ENCODE results near the gene SMIM36. TPM values are rescaled to one million over a fixed set of nuclear protein-coding genes. Genes with fewer than 3 reads are reported as not detected.

Gene SMIM36
- polyA plus RNA-seq, 3 donors: not detected

GRCh38 chr17:55441544-55441943 lies 69.7 kb downstream of the SMIM36 start:
- Mint-ChIP-seq H3K4me3 (no peak overlapping the region), H3K27ac (no peak overlapping the region), H3K4me1 (peaks cover 23% of the 10 kb centered on the region), H3K27me3 (ENCODE audit: low read depth in 3 of 3) (peaks cover 2 to 6% (median 2%) of the 10 kb centered on the region in 3 donors), H3K36me3 (no peaks in the 10 kb centered on the region), H3K9me3 (peaks cover 0 to 3% (median 0%) of the 10 kb centered on the region in 7 donors)
- no peaks in the 10 kb centered on the region for H3K27me3 ChIP-seq (ENCODE audit: control insufficient read depth in 2 of 2, insufficient read depth in 2 of 2, low read length in 2 of 2)
- H3K79me2 ChIP-seq (ENCODE audit: insufficient read depth, low read length): no peaks in the 10 kb centered on the region
- WGBS (ENCODE audit: insufficient coverage): 80% methylated on average over 2 of the region's 2 CpGs
- H3K9ac ChIP-seq (ENCODE audit: insufficient read depth, low read length, poor library complexity, severe bottlenecking): no peak overlapping the region
- H2AFZ ChIP-seq (ENCODE audit: insufficient read depth, low read depth, low read length, poor library complexity, severe bottlenecking): no peak overlapping the region
- no peak for DNase-seq
- H3K9me3 ChIP-seq (replicated peaks in 1 of 2; ENCODE audit: control insufficient read depth in 1 of 2, insufficient read depth in 1 of 2, low read length in 2 of 2): no peaks in the 10 kb centered on the region
- no peak overlapping the region for H3K27ac ChIP-seq (ENCODE audit: low read depth in 1 of 2, low read length in 2 of 2)
- no peak for TF ChIP-seq CTCF (IDR thresholded peaks at IDR 0.05)
- no peak overlapping the region for H3K4me3 ChIP-seq (replicated peaks in 1 of 3; ENCODE audit: low read depth in 2 of 3, low read length in 3 of 3)
- H3K4me1 ChIP-seq (ENCODE audit: control insufficient read depth in 1 of 2, insufficient read depth in 2 of 2, low read length in 2 of 2): peaks cover 16 to 18% of the 10 kb centered on the region in 2 donors
- H4K20me1 ChIP-seq (ENCODE audit: insufficient read depth, low read length): no peaks in the 10 kb centered on the region
- intact Hi-C loops (cut with micrococcal nuclease): no loop called here
- no peak overlapping the region for H3K4me2 ChIP-seq (replicated peaks; ENCODE audit: extremely low read depth, low read length, poor library complexity, severe bottlenecking)
- H3K36me3 ChIP-seq (replicated peaks in 1 of 2; ENCODE audit: control insufficient read depth in 1 of 2, insufficient read depth in 2 of 2, low read length in 2 of 2): no peaks in the 10 kb centered on the region

- H3K9ac ChIP-seq (ENCODE audit: insufficient read depth, low read length, poor library complexity, severe bottlenecking): no peak overlapping the region
- no peaks in the 10 kb centered on the region for H3K79me2 ChIP-seq (ENCODE audit: insufficient read depth, low read length)
- no peak for DNase-seq
- no peaks in the 10 kb centered on the region for H3K36me3 ChIP-seq (replicated peaks in 1 of 2; ENCODE audit: control insufficient read depth in 1 of 2, insufficient read depth in 2 of 2, low read length in 2 of 2)
- H3K4me1 Mint-ChIP-seq: peaks cover 22% of the 10 kb centered on the region
- H3K36me3 Mint-ChIP-seq: no peaks in the 10 kb centered on the region
- peaks cover 18 to 20% of the 10 kb centered on the region in 2 donors for H3K4me1 ChIP-seq (ENCODE audit: control insufficient read depth in 1 of 2, insufficient read depth in 2 of 2, low read length in 2 of 2)
- no peak overlapping the region for H3K4me3 Mint-ChIP-seq
- no peaks in the 10 kb centered on the region for H3K9me3 ChIP-seq (replicated peaks in 1 of 2; ENCODE audit: control insufficient read depth in 1 of 2, insufficient read depth in 1 of 2, low read length in 2 of 2)
- no peak overlapping the region for H3K4me3 ChIP-seq (replicated peaks in 1 of 3; ENCODE audit: low read depth in 2 of 3, low read length in 3 of 3)
- peaks cover 2 to 6% (median 2%) of the 10 kb centered on the region in 3 donors for H3K27me3 Mint-ChIP-seq (ENCODE audit: low read depth in 3 of 3)
- H3K27ac Mint-ChIP-seq: no peak overlapping the region
- no peak overlapping the region for H3K27ac ChIP-seq (ENCODE audit: low read depth in 1 of 2, low read length in 2 of 2)
- intact Hi-C loops (cut with micrococcal nuclease): no loop called here
- H3K27me3 ChIP-seq (ENCODE audit: control insufficient read depth in 2 of 2, insufficient read depth in 2 of 2, low read length in 2 of 2): no peaks in the 10 kb centered on the region
- no peaks in the 10 kb centered on the region for H4K20me1 ChIP-seq (ENCODE audit: insufficient read depth, low read length)
- no peak for TF ChIP-seq CTCF (IDR thresholded peaks at IDR 0.05)
- H3K9me3 Mint-ChIP-seq: peaks cover 0 to 3% (median 0%) of the 10 kb centered on the region in 7 donors
- WGBS (ENCODE audit: insufficient coverage): no CpG with 5 or more reads among the region's 3 CpGs
- no peak overlapping the region for H2AFZ ChIP-seq (ENCODE audit: insufficient read depth, low read depth, low read length, poor library complexity, severe bottlenecking)
- no peak overlapping the region for H3K4me2 ChIP-seq (replicated peaks; ENCODE audit: extremely low read depth, low read length, poor library complexity, severe bottlenecking)
Observed at GRCh38 chr17:55440391-55440790, 70.9 kb downstream of the SMIM36 start.
